ENCODE results near the gene EXOSC7. TPM values are rescaled to one million over a fixed set of nuclear protein-coding genes. Genes with fewer than 3 reads are reported as not detected.

EXOSC7 gene
- total and polyA plus RNA-seq, 10 of the 15 experiments (the other 5 are each of a cell fraction or from before 2014, with no cell fraction given) = 58.0 to 193 (median 82.9) TPM

- TF ChIP-seq, protein P1, sequence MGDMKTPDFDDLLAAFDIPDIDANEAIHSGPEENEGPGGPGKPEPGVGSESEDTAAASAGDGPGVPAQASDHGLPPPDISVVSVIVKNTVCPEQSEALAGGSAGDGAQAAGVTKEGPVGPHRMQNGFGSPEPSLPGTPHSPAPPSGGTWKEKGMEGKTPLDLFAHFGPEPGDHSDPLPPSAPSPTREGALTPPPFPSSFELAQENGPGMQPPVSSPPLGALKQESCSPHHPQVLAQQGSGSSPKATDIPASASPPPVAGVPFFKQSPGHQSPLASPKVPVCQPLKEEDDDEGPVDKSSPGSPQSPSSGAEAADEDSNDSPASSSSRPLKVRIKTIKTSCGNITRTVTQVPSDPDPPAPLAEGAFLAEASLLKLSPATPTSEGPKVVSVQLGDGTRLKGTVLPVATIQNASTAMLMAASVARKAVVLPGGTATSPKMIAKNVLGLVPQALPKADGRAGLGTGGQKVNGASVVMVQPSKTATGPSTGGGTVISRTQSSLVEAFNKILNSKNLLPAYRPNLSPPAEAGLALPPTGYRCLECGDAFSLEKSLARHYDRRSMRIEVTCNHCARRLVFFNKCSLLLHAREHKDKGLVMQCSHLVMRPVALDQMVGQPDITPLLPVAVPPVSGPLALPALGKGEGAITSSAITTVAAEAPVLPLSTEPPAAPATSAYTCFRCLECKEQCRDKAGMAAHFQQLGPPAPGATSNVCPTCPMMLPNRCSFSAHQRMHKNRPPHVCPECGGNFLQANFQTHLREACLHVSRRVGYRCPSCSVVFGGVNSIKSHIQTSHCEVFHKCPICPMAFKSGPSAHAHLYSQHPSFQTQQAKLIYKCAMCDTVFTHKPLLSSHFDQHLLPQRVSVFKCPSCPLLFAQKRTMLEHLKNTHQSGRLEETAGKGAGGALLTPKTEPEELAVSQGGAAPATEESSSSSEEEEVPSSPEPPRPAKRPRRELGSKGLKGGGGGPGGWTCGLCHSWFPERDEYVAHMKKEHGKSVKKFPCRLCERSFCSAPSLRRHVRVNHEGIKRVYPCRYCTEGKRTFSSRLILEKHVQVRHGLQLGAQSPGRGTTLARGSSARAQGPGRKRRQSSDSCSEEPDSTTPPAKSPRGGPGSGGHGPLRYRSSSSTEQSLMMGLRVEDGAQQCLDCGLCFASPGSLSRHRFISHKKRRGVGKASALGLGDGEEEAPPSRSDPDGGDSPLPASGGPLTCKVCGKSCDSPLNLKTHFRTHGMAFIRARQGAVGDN (IDR thresholded peaks at IDR 0.05) = no peak
- TF ChIP-seq, protein P2, sequence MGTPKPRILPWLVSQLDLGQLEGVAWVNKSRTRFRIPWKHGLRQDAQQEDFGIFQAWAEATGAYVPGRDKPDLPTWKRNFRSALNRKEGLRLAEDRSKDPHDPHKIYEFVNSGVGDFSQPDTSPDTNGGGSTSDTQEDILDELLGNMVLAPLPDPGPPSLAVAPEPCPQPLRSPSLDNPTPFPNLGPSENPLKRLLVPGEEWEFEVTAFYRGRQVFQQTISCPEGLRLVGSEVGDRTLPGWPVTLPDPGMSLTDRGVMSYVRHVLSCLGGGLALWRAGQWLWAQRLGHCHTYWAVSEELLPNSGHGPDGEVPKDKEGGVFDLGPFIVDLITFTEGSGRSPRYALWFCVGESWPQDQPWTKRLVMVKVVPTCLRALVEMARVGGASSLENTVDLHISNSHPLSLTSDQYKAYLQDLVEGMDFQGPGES (IDR thresholded peaks at IDR 0.05) = no peak
These were observed 79.5 kb downstream of the EXOSC7 start (continued) for GRCh38 chr3:45055411-45056143.

GRCh38 chr3:45056608-45057301, 80.7 kb downstream of the EXOSC7 start:
- no peak overlapping the region for H3K4me3 ChIP-seq
- no peak overlapping the region for H3K9ac ChIP-seq (ENCODE audit: control insufficient read depth, insufficient read depth, low read length)
- FAIRE-seq (no peak), DNase-seq (ENCODE audit: low read depth, low spot score) (no peak), ATAC-seq (no peak)
- no peaks in the 10 kb centered on the region for H3K4me1 ChIP-seq (ENCODE audit: control insufficient read depth, insufficient read depth, low read length)
- H3K27me3 ChIP-seq (replicated peaks in 1 of 2; ENCODE audit: control insufficient read depth in 2 of 2, insufficient read depth in 2 of 2, low read length in 1 of 2) = no peaks in the 10 kb centered on the region
- RAD21 ChIA-PET (ENCODE audit: unreplicated experiment) = interaction anchor here (1.2 to 4.9 kb wide), 5 partner anchors 14 to 154 kb away, joined by 3 to 101 read pairs (median 4); no protein-coding TSS in a partner anchor
- POLR2A ChIA-PET = no interaction called here
- SMC1A ChIA-PET (ENCODE audit: uncharacterized antibody, unreplicated experiment) = interaction anchor here (0.9 to 6.6 kb wide), 8 partner anchors 8 to 154 kb away, joined by 3 to 120 read pairs (median 10); no protein-coding TSS in a partner anchor
- H3K27ac ChIP-seq (ENCODE audit: control insufficient read depth, insufficient read depth) = no peak overlapping the region
- H3K9me3 ChIP-seq (replicated peaks; ENCODE audit: control insufficient read depth, insufficient read depth, low read length) = no peaks in the 10 kb centered on the region
- no peaks in the 10 kb centered on the region for H3K36me3 ChIP-seq (ENCODE audit: control insufficient read depth in 2 of 2, insufficient read depth in 2 of 2, low read length in 1 of 2)
- H4K20me1 ChIP-seq (ENCODE audit: control insufficient read depth, insufficient read depth) = no peaks in the 10 kb centered on the region
- CTCF ChIA-PET = interaction anchor here (1.0 to 12.6 kb wide), 7 partner anchors 15 to 195 kb away, joined by 3 to 282 read pairs (median 7); no protein-coding TSS in a partner anchor
- no peak overlapping the region for H3K4me2 ChIP-seq (ENCODE audit: control insufficient read depth, insufficient read depth)
- no peaks in the 10 kb centered on the region for H3K79me2 ChIP-seq (ENCODE audit: control insufficient read depth, insufficient read depth, low read length)
- WGBS (ENCODE audit: insufficient coverage, insufficient replicate concordance, low lambda C conversion rate, missing lambda C conversion rate) = 43% methylated on average over 5 of the region's 5 CpGs
- in situ Hi-C loops (cut with MboI) = no loop called here
- intact Hi-C loops (cut with micrococcal nuclease; ENCODE audit: unreplicated experiment) = no loop called here
- H2AFZ ChIP-seq (ENCODE audit: control insufficient read depth, low read depth, low read length) = no peak overlapping the region
- BruUV-seq (replicated peaks) = no TSS peak
- TF ChIP-seq TCF3 (IDR thresholded peaks at IDR 0.05; ENCODE audit: borderline replicate concordance, insufficient read depth, low read depth, low read length) (no peak), IKZF1 (conservative IDR thresholded peaks at IDR 0.05) (no peak), SUZ12 (IDR thresholded peaks at IDR 0.05; ENCODE audit: unreplicated experiment) (no peak), SPI1 (IDR thresholded peaks at IDR 0.05; ENCODE audit: borderline replicate concordance, insufficient read depth, low read depth, low read length) (no peak), IRF4 (IDR thresholded peaks at IDR 0.05; ENCODE audit: low read depth, low read length) (no peak), SUPT20H (IDR thresholded peaks at IDR 0.05; ENCODE audit: borderline replicate concordance, control insufficient read depth, low read depth, low read length) (no peak), RCOR1 (conservative IDR thresholded peaks at IDR 0.05; ENCODE audit: low read depth, low read length) (no peak), ZZZ3 (IDR thresholded peaks at IDR 0.05; ENCODE audit: control insufficient read depth, insufficient read length, low read depth) (no peak)
- TF ChIP-seq, protein P3, sequence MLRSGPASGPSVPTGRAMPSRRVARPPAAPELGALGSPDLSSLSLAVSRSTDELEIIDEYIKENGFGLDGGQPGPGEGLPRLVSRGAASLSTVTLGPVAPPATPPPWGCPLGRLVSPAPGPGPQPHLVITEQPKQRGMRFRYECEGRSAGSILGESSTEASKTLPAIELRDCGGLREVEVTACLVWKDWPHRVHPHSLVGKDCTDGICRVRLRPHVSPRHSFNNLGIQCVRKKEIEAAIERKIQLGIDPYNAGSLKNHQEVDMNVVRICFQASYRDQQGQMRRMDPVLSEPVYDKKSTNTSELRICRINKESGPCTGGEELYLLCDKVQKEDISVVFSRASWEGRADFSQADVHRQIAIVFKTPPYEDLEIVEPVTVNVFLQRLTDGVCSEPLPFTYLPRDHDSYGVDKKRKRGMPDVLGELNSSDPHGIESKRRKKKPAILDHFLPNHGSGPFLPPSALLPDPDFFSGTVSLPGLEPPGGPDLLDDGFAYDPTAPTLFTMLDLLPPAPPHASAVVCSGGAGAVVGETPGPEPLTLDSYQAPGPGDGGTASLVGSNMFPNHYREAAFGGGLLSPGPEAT (IDR thresholded peaks at IDR 0.05; ENCODE audit: low read depth) = no peak

Measured in GM12878 (cell line).